Measurements from ENCODE around the gene PPP3CA.

PPP3CA gene

GRCh38 chr4:101347267-101347556 lies at the start of gene PPP3CA:
Gene PPP3CA, minus strand, starts transcription at chr4:101347526.
- DNase-seq = no peak

GRCh38 chr4:101393256-101393655 lies 45.9 kb upstream of the PPP3CA start:
- DNase-seq = no peak

- no peak for DNase-seq
Observed at GRCh38 chr4:101370663-101371210, 23.4 kb upstream of the PPP3CA start.

- no peak for DNase-seq
Observed at GRCh38 chr4:101367201-101367600, 19.9 kb upstream of the PPP3CA start.

GRCh38 chr4:101366331-101366730 lies 19.0 kb upstream of the PPP3CA start:
- DNase-seq = no peak

GRCh38 chr4:101357751-101358150 lies 10.4 kb upstream of the PPP3CA start:
- DNase-seq = no peak

- no peak for DNase-seq
Observed at GRCh38 chr4:101356928-101357327, 9.6 kb upstream of the PPP3CA start.

- no peak for DNase-seq
Observed at GRCh38 chr4:101355767-101356702, 8.7 kb upstream of the PPP3CA start.

- DNase-seq = no peak
Observed at GRCh38 chr4:101355246-101355645, 7.9 kb upstream of the PPP3CA start.

- no peak for DNase-seq
Observed at GRCh38 chr4:101349801-101350064, 2.4 kb upstream of the PPP3CA start.

GRCh38 chr4:101348995-101349800 lies 1.9 kb upstream of the PPP3CA start:
- peak; percentile 18 to 40 (median 31) for DNase-seq

- peak in 2 of 3 donors; percentile 14 to 24 for DNase-seq
Observed at GRCh38 chr4:101348367-101348827, 1.1 kb upstream of the PPP3CA start.

- DNase-seq = peak; percentile 96 to 99 (median 98)
Observed at GRCh38 chr4:101347557-101348366, 436 bp upstream of the PPP3CA start.

- DNase-seq = peak; percentile 66 to 72 (median 69)
Observed at GRCh38 chr4:101346351-101347266, 717 bp downstream of the PPP3CA start.

GRCh38 chr4:101345596-101346350 lies 1.6 kb downstream of the PPP3CA start:
- peak; percentile 49 to 84 (median 60) for DNase-seq

- DNase-seq = peak in 2 of 3 donors; percentile 8 to 24
Observed at GRCh38 chr4:101345271-101345595, 2.1 kb downstream of the PPP3CA start.

- no peak for DNase-seq
Observed at GRCh38 chr4:101339332-101339731, 8.0 kb downstream of the PPP3CA start.

GRCh38 chr4:101337688-101338087 lies 9.6 kb downstream of the PPP3CA start:
- DNase-seq = peak in 1 of 3 donors; percentile 17

- DNase-seq = no peak
Observed at GRCh38 chr4:101334963-101335572, 12.3 kb downstream of the PPP3CA start.

GRCh38 chr4:101332424-101332823 lies 14.9 kb downstream of the PPP3CA start:
- DNase-seq = no peak

GRCh38 chr4:101331017-101331416 lies 16.3 kb downstream of the PPP3CA start:
- no peak for DNase-seq

All from suppressor macrophage treated with lipopolysaccharide for 1 hour (primary cell).